SH-SY5Y (cell line): ENCODE results near the gene TBC1D14.

Source experiments
- GATA2 ChIP-seq: IDR thresholded peaks from 2 replicates; pipeline ENCODE4 v1.6.1; 2011; ENCODE audit warnings: mild to moderate bottlenecking, low read depth, low read length
- GATA3 ChIP-seq: IDR thresholded peaks from 2 replicates; pipeline ENCODE4 v1.6.1; 2011; ENCODE audit warnings: low read depth, mild to moderate bottlenecking, low read length, moderate library complexity

TBC1D14 gene

GRCh38 chr4:6926681-6927478 is 17.3 kb downstream of the TBC1D14 start:
- TF ChIP-seq GATA2 (peak; percentile 14; the same call in 1 of the 2 replicates), GATA3 (no peak)

- TF ChIP-seq GATA2 (no peak), GATA3 (no peak)
Measured at GRCh38 chr4:6928081-6928480, 18.5 kb downstream of the TBC1D14 start.

GRCh38 chr4:6929339-6929811 is 19.7 kb downstream of the TBC1D14 start:
- no peak for TF ChIP-seq GATA2
- no peak for TF ChIP-seq GATA3

- no peak for TF ChIP-seq GATA3
- TF ChIP-seq GATA2 = no peak
Measured at GRCh38 chr4:6929812-6930464, 20.3 kb downstream of the TBC1D14 start.

GRCh38 chr4:6932475-6932874 is 22.8 kb downstream of the TBC1D14 start:
- no peak for TF ChIP-seq GATA3
- TF ChIP-seq GATA2 = no peak

GRCh38 chr4:6932918-6933317 is 23.3 kb downstream of the TBC1D14 start:
- TF ChIP-seq GATA2 = no peak
- no peak for TF ChIP-seq GATA3

- TF ChIP-seq GATA2 (no peak), GATA3 (no peak)
Measured at GRCh38 chr4:6933691-6934430, 24.2 kb downstream of the TBC1D14 start.

GRCh38 chr4:6935965-6936364 is 26.3 kb downstream of the TBC1D14 start:
- no peak for TF ChIP-seq GATA3
- TF ChIP-seq GATA2 = no peak

- TF ChIP-seq GATA3 (no peak), GATA2 (no peak)
Measured at GRCh38 chr4:6937201-6937600, 27.6 kb downstream of the TBC1D14 start.

GRCh38 chr4:6937754-6938153 is 28.1 kb downstream of the TBC1D14 start:
- TF ChIP-seq GATA3 (no peak), GATA2 (no peak)

- TF ChIP-seq GATA3 = no peak
Measured at GRCh38 chr4:6938237-6938636, 28.6 kb downstream of the TBC1D14 start.

- no peak for TF ChIP-seq GATA3
Measured at GRCh38 chr4:6938647-6939271, 29.1 kb downstream of the TBC1D14 start.

- TF ChIP-seq GATA3 = no peak
Measured at GRCh38 chr4:6939761-6940743, 30.4 kb downstream of the TBC1D14 start.

GRCh38 chr4:6940744-6941137 is 31.1 kb downstream of the TBC1D14 start:
- no peak for TF ChIP-seq GATA2
